Common myeloid progenitor, CD34-positive (primary cell): ENCODE measurements around the gene MCRIP2.

Source experiments
- CTCF ChIA-PET: fragments of 350-600 bp; sonication (Branson Sonifier 250); formaldehyde crosslinking; loops from one replicate; lab custom pipeline; 2021; ENCODE audit warnings: antibody characterized with exemption; lab: Charles Lee
- POLR2A ChIA-PET: fragments of 350-600 bp; sonication (Branson Sonifier 250); formaldehyde crosslinking; loops from one replicate; lab custom pipeline; 2021; ENCODE audit warnings: antibody characterized with exemption; lab: Charles Lee
- DNase-seq, 3 donors: peaks; one replicate each; pipeline versions ENCODE4 v3.0.0 to v3.0.0-alpha.2; 2013
- H3K27ac ChIP-seq, 2 experiments: 1 replicate in 1 of 2; 2 replicates in 1 of 2; pipeline ENCODE4 v1.7.0; 2013; ENCODE audit warnings: inconsistent platforms in 2 of 2, low read length in 2 of 2, mild to moderate bottlenecking in 2 of 2, low read depth in 1 of 2, moderate library complexity in 1 of 2; ENCODE audit not compliant: severe bottlenecking in 2 of 2, insufficient read depth in 1 of 2, poor library complexity in 1 of 2
- H3K27me3 ChIP-seq, 5 experiments: replicated peaks in 2 of 5; 1 replicate in 3 of 5; 2 replicates in 2 of 5; pipeline versions ENCODE4 v1.6.1 to v1.7.0; 2013; ENCODE audit warnings: low read length in 4 of 5, mild to moderate bottlenecking in 2 of 5, moderate library complexity in 2 of 5, inconsistent platforms in 1 of 5; ENCODE audit not compliant: insufficient read depth in 5 of 5, control insufficient read depth in 4 of 5
- H3K36me3 ChIP-seq, 4 experiments: 1 replicate in 2 of 4; 2 replicates in 2 of 4; pipeline versions ENCODE4 v1.6.1 to v1.7.0; 2013; ENCODE audit warnings: low read length in 3 of 4, control low read depth in 1 of 4, mild to moderate bottlenecking in 1 of 4; ENCODE audit not compliant: control insufficient read depth in 4 of 4, insufficient read depth in 4 of 4
- H3K4me1 ChIP-seq, 4 experiments: 1 replicate in 3 of 4; 2 replicates in 1 of 4; pipeline versions ENCODE4 v1.6.1 to v1.7.1; 2013; ENCODE audit warnings: low read length in 3 of 4, mild to moderate bottlenecking in 3 of 4, control low read depth in 1 of 4, inconsistent platforms in 1 of 4, moderate library complexity in 1 of 4; ENCODE audit not compliant: control insufficient read depth in 4 of 4, insufficient read depth in 4 of 4; ENCODE audit errors: control extremely low read depth in 1 of 4
- H3K4me3 ChIP-seq, 7 experiments: 1 replicate in 4 of 7; 2 replicates in 3 of 7; pipeline versions ENCODE4 v1.5.1 to v1.7.0; 2013; ENCODE audit warnings: mild to moderate bottlenecking in 7 of 7, low read length in 6 of 7, moderate library complexity in 6 of 7, inconsistent platforms in 2 of 7, low read depth in 2 of 7, control low read depth in 1 of 7; ENCODE audit not compliant: insufficient read depth in 4 of 7, control insufficient read depth in 1 of 7; ENCODE audit errors: extremely low read depth in 1 of 7
- H3K9me3 ChIP-seq, 5 experiments: 1 replicate in 4 of 5; 2 replicates in 1 of 5; pipeline versions ENCODE4 v1.6.1 to v1.7.1; 2013; ENCODE audit warnings: low read length in 4 of 5, mild to moderate bottlenecking in 2 of 5, inconsistent platforms in 1 of 5, low read depth in 1 of 5, moderate library complexity in 1 of 5; ENCODE audit not compliant: control insufficient read depth in 4 of 5, insufficient read depth in 2 of 5; ENCODE audit errors: control extremely low read depth in 1 of 5
- WGBS: methylation state at CpG from one replicate; pipeline ENCODE4 v1.1.5; 2013; ENCODE audit not compliant: insufficient coverage; 5-methylcytosine and 5-hydroxymethylcytosine counted together

Gene MCRIP2

GRCh38 chr16:616733-617586 lies 24.7 kb upstream of the MCRIP2 start:
- H3K4me1 ChIP-seq: no peaks in the 10 kb centered on the region
- POLR2A ChIA-PET: no interaction called here
- no peaks in the 10 kb centered on the region for H3K27me3 ChIP-seq
- no peaks in the 10 kb centered on the region for H3K9me3 ChIP-seq
- peaks cover 0 to 11% (median 4%) of the 10 kb centered on the region in 4 experiments for H3K36me3 ChIP-seq
- no peak overlapping the region for H3K4me3 ChIP-seq
- CTCF ChIA-PET: no interaction called here
- no peak overlapping the region for H3K27ac ChIP-seq
- no peak for DNase-seq
- 98% methylated on average over 38 of the region's 39 CpGs for WGBS

GRCh38 chr16:617855-618254 lies 23.8 kb upstream of the MCRIP2 start:
- POLR2A ChIA-PET: interaction anchor here (0.6 kb wide), 1 partner anchor 47 kb away, joined by 3 read pairs; no protein-coding TSS in a partner anchor
- H3K9me3 ChIP-seq: no peaks in the 10 kb centered on the region
- H3K27ac ChIP-seq: no peak overlapping the region
- WGBS: 94% methylated on average over 9 of the region's 16 CpGs
- peaks cover 0 to 11% (median 4%) of the 10 kb centered on the region in 4 experiments for H3K36me3 ChIP-seq
- H3K4me1 ChIP-seq: no peaks in the 10 kb centered on the region
- no peak for DNase-seq
- CTCF ChIA-PET: no interaction called here
- H3K4me3 ChIP-seq: no peak overlapping the region
- H3K27me3 ChIP-seq: no peaks in the 10 kb centered on the region

- 92% methylated on average over 20 of the region's 20 CpGs for WGBS
- ChIA-PET CTCF (interaction anchor here (1.0 kb wide), 1 partner anchor 47 kb away, joined by 3 read pairs; no protein-coding TSS in a partner anchor), POLR2A (no interaction called here)
- no peaks in the 10 kb centered on the region for H3K9me3 ChIP-seq
- H3K4me1 ChIP-seq: no peaks in the 10 kb centered on the region
- no peak overlapping the region for H3K27ac ChIP-seq
- DNase-seq: no peak
- H3K4me3 ChIP-seq: no peak overlapping the region
- H3K36me3 ChIP-seq: peaks cover 0 to 7% (median 4%) of the 10 kb centered on the region in 4 experiments
- H3K27me3 ChIP-seq: no peaks in the 10 kb centered on the region
Measured at GRCh38 chr16:619476-620100, 22.0 kb upstream of the MCRIP2 start.

GRCh38 chr16:620700-621525 lies 20.7 kb upstream of the MCRIP2 start:
- CTCF ChIA-PET: interaction anchor here (1.5 kb wide), 1 partner anchor 18 kb away, joined by 3 read pairs; no protein-coding TSS in a partner anchor
- 96% methylated on average over 32 of the region's 41 CpGs for WGBS
- H3K27ac ChIP-seq: no peak overlapping the region
- no peak for DNase-seq
- H3K27me3 ChIP-seq: no peaks in the 10 kb centered on the region
- H3K4me1 ChIP-seq: no peaks in the 10 kb centered on the region
- no peaks in the 10 kb centered on the region for H3K9me3 ChIP-seq
- peaks cover 3 to 17% (median 5%) of the 10 kb centered on the region in 4 experiments for H3K36me3 ChIP-seq
- no peak overlapping the region for H3K4me3 ChIP-seq
- POLR2A ChIA-PET: interaction anchor here (0.7 kb wide), 1 partner anchor 10 kb away, joined by 4 read pairs; the partner anchor contains the start of gene WFIKKN1

- H3K27me3 ChIP-seq: no peaks in the 10 kb centered on the region
- no peak for DNase-seq
- H3K4me3 ChIP-seq: no peak overlapping the region
- peaks cover 3 to 23% (median 9%) of the 10 kb centered on the region in 4 experiments for H3K36me3 ChIP-seq
- peak overlapping the region in 1 of 2 experiments; percentile 29 for H3K27ac ChIP-seq
- no peaks in the 10 kb centered on the region for H3K9me3 ChIP-seq
- H3K4me1 ChIP-seq: no peaks in the 10 kb centered on the region
- over 99% methylated on average over 19 of the region's 21 CpGs for WGBS
- ChIA-PET CTCF (interaction anchor here (1.5 kb wide), 1 partner anchor 19 kb away, joined by 3 read pairs; no protein-coding TSS in a partner anchor), POLR2A (no interaction called here)
Measured at GRCh38 chr16:621526-622105, 20.0 kb upstream of the MCRIP2 start.

- ChIA-PET CTCF (no interaction called here), POLR2A (no interaction called here)
- H3K4me1 ChIP-seq: no peaks in the 10 kb centered on the region
Measured at GRCh38 chr16:622920-623280, 18.7 kb upstream of the MCRIP2 start.

More at GRCh38 chr16:622920-623280, 18.7 kb upstream of the MCRIP2 start:
- H3K4me3 ChIP-seq: no peak overlapping the region
- no peaks in the 10 kb centered on the region for H3K27me3 ChIP-seq
- peak overlapping the region in 1 of 2 experiments; percentile 34 for H3K27ac ChIP-seq
- peaks cover 3 to 30% (median 14%) of the 10 kb centered on the region in 4 experiments for H3K36me3 ChIP-seq
- DNase-seq: no peak
- H3K9me3 ChIP-seq: no peaks in the 10 kb centered on the region
- 97% methylated on average over 15 of the region's 17 CpGs for WGBS
